ENCODE results near the gene HES2.

DNA sequence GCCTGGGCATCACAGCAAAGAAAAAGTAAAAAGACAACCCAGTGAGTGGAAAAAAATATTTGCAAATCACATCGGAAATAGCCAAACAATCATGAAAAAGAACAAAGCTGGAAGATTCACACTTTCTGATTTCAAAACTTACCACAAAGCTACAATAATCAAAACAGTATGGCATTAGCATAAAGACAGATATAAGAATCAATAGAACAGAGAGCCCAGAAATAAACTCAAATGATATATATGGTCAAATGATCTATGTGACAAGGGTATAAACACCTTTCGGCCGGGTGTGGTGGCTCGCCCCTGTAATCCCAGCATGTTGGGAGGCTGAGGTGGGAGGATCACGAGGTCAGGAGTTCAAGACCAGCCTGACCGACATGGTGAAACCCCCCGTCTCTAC is 39.7 kb downstream of the HES2 start:
- TF ChIP-seq GATA2 (IDR thresholded peaks at IDR 0.05; ENCODE audit: low read depth, low read length): no peak
- no peak for TF ChIP-seq GATA3 (IDR thresholded peaks at IDR 0.05; ENCODE audit: low read depth, low read length)
